NCI-H2081 (cell line): ENCODE results near the gene FTO.
A peak's percentile ranks its signal among the peaks of the same experiment; 100 is the strongest.
"Not testable (repeated sequence)": the region's sequence is repeated elsewhere in the genome, so short reads cannot be mapped to it uniquely, and the experiment has no call there.

Experiments
- DNase-seq, 2 experiments: peaks; one replicate each; lab custom pipeline; 2025; lab: John Stamatoyannopoulos, UW

The FTO gene

DNA sequence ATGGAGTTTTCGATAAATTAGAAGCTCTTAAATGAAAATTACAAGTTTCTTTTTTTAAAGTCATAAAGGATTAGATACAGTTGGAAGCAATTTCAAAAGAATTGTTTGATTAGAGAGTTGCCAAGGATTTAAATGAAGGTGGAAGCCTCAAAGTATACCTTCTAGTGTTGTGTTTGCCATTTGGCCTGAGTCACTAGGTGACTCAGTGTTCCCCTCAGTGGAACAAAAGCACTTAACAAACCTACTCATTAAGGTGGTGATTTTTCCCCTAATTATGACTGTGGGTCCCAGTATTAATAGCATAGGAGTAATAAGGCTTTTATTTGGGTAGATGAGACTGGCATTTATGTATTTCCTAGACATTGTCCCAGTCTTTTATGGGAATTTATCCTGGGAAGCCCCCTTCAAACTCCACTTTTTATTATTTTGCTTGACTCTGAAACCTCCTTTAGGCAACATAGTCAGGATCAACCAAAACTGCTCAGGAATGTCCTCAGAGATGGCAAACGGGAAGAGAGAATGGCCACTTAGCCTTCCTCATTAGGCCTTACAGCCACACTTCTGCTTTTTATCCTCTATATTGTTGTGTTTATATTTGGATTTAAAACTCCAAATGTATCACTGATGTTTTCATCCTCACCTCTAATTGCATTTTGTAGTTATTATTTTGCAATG, 161.0 kb downstream of the FTO start:
- DNase-seq: peak in 1 of 2 experiments; percentile 23

DNA sequence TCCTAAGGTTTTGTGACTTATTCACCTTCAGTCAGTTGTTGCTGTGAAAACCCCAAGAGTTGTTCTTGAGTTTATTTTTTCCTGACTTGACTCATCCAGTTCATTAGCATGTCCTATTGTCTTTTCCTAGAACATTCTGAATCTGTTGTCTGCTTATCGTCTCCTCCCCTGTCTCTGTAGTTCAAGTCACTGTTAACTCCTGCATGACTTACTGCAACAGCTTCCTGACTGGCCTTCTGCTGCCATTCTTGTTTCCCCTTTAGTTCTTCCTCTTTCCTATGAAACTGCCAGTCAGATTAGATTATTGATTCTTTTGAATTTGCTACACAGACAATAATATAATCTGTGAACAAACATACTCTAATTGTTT, 161.5 kb downstream of the FTO start:
- no peak for DNase-seq

DNA sequence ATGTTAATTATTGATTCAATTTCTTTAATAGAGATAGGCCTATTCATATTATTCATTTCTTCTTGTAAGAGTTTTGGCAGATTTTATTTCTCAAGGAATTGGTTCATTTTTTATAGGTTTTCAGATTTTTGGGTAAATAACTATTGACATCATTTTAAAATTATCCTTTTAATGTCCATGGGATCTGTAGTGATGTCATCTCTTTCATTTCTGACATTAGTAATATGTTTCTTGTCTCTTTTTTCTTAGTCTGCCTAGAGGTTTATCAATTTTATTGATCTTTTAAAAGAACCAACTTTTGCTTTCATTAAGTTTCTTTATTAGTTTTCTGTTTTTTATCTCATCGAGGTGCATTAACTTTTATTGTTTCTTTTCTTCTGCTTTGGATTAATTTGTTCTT, 162.6 kb downstream of the FTO start:
- DNase-seq: no peak

DNA sequence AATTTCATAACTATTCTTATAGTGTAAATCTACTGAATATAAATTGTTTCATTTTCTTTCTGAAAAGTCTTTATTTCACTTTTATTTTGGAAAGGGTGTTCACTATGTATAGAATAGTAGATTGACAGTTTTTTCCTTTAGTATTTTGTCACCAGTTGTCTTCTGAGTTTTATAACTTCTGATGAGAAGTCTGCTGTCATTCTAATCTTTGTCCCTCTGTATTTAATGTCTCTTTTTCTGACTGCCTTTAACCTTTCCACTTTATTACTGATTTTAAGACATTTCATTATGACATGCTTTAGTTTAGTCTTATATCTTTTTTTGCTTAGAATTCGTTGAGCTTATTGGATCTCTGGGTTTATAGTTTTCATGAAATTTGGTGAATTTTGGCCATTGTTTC, 166.9 kb downstream of the FTO start:
- DNase-seq: no peak

DNA sequence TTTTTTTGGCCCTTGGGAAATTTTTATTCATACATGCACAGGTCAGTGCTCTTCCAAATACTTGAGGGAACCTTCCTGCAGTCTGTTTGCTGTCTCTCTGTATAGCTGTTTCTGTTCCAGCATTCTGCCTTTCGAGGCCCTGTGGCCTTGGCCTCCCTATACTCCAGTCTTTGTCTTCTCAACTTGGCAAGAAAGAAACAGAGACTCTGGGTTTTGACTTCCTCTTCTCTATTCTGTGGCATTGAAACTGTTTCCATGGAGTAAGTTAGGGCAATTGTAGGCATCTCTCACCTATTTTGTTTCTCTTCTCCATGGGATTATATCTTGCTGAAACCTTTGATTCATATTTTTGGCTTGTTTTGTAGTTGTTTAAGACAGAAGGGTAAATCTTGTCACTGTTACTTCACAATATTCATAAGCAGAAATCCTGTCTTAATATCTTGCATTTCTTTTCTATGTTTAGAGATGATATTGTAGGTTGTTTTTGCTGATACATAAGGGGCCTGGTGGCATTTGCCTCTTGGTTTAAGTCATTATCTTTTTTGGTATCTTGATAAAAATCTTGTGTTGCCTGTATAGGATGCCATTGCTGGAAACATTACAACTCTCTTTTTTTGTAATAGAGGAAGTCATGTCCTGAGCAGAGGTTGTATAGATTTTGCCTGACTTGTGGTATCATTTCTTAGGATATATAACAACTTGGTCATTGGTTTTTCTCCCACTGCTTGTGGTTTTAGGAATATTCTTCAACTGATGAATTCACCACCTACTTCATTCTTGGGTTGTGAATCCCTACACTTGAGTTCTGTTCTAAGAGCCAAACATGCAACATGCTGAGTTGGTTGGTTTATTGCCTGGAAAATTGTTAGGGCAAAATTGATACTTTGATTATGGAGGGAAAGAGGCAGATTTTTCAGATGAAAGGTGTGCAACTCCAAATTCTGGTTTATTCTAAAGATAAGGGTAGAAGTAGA, 168.6 kb downstream of the FTO start:
- no peak for DNase-seq

DNA sequence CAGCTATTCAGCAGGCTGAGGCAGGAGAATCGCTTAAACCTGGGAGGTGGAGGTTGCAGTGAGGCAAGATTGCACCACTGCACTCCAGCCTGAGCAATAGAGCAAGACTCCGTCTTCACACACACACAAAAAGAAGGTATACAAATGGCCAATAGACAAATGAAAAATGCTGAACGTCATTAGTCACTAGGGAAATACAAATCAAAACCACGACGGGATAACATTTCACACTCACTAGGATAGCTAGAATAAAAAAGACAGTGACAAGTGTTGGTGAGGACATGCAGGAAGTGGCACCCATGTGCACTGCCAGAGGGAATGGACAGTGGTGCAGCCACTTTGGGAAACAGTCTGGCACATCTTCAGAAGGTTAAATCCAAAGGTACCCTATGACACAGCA, 172.9 kb downstream of the FTO start:
- no peak for DNase-seq

DNA sequence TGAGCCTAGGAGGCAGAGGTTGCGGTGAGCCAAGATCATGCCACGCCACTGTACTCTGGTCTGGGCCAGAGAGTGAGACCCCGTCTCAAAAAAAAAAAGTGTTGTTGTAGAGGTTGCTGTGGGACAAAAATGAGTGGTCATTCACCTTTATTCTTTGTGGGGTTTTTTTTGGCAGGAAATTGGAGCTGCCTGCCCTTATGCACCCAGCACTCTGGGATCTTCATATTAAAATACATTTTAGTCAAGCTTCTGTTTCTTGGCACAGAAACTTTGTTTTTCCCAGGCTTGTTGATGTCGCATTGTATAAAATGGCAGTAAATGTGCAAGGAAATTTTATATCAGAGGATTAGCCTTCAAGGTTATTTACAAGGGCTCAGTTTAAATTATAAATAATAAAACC, 174.3 kb downstream of the FTO start:
- DNase-seq: no peak

DNA sequence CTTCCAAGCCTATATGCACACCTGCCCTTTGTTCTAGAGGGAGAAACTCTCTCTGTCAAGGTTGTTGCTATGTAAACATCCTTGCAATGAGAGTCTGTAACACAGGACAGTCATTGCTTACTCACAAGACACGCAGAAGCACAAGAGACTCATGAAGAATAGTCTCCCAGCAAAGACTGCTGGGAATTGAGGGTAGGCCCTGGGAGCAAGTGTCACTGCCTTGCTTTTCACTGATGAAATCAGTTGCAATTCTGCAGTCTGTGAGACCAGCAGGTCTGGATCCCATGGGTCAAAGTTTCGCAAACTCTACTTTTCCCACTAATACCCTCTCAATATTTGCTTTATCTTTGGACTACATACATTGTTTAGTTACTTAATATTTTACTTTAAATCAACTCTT, 177.4 kb downstream of the FTO start:
- no peak for DNase-seq

DNA sequence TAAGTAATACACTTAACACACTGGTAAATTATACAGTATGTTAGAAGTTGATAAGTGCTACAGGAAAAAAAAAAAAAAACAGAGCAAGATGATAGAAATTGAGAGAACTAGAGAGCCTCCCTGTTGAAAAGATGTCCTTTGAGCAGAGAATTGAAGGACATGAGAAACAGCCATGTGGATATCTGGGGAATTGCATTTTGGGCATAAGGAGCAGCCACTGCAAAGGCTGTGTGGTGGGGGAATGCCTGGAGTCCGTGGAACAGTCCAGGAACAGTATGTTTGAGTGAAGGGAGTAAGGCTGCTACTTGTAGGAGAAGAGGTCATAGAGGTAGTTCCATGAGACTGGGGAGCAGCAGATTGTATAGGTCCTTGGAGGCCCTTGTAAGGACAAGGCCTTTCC, 178.4 kb downstream of the FTO start:
- no peak for DNase-seq

DNA sequence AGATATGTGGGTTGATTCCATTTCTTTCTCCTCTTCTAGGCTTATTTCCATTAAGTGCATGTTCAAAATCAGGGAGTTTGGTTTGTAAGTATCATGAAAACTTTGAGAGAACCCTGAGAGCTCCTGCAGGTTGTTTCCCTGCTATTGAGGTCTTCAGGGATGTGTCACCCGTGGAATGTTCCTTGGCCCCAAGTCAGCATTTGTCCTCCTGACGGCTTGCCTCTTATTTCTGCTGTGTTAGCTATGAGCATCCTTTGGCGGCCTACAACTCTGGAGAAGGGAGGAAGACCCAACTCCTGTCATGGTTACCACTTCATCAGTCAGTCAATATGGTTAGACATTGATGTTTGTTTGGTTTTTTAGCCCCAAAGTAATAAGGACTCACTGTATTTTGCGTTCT, 180.8 kb downstream of the FTO start:
- no peak for DNase-seq

DNA sequence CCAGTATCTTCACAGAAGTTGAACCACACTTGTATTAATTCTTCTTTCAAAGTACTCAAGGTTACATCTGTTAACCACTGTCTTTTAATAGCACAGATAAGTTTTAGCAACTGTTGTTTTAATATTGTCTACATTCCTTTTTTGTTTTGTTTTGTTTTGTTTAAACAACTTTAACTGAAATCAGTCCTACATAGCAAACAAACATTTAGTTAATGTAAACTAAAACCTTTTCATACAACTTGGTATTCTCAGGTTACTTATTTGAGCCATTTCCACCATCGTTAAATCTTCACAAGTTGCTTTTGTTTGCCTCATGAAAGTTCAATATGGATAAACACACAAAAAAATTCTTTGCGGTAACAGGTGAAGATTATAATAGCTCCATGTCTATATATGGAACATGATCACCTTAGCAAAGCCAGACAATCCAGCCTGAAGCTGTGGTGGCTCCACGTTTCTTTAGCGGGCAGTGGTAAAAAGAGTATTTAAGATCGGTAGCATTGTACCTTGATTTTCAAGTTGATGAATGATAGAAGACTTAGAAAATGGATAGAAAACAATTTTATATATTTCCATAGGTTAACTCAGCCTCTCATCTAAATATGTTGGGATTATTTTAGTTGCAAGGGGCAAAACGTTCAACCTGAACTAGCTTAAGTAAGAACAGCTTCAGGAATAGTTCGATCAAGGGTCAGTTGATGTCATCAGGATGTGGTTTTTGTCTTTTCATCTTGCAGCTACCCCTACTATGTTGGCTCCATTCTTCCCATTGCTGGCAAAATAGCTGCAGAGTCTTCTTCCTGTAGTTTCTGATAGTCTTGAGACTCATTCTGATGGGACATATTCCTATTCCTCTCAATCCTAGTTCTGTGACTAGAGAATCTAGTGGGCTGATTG, 182.8 kb downstream of the FTO start:
- no peak for DNase-seq

DNA sequence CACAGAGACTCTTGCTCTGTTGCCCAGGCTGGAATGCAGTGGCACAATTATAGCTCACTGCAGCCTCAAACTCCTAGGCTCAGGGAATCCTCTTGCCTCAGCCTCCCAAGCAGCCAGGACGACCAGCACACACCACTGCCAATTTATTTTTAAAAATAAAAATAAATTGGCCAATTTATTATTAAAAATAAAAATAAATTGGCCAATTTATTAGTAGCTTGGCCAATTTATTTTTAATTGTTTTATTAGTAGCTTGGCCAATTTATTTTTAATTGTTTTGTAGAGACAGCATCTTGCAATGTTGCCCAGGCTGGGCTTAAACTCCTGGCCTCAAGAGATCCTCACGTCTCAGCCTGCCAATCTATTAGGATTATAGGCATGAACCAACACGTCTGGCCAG, 184.3 kb downstream of the FTO start:
- DNase-seq: no peak

DNA sequence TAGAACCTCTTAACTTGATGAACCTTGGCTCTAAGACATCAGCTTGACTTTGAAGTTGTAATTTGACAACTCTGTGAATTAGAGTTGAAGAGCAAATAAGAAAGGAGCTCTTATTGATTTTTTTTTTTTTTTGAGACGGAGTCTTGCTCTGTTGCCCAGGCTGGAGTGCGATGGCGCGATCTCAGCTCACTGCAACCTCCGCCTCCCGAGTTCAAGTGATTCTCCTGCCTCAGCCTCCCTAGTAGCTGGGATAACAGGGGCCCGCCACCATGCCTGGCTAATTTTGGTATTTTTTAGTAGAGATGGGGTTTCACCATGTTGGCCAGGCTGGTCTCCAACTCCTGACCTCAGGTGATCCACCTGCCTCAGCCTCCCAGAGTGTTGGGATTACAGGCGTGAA, 186.9 kb downstream of the FTO start:
- DNase-seq: not testable (repeated sequence)

DNA sequence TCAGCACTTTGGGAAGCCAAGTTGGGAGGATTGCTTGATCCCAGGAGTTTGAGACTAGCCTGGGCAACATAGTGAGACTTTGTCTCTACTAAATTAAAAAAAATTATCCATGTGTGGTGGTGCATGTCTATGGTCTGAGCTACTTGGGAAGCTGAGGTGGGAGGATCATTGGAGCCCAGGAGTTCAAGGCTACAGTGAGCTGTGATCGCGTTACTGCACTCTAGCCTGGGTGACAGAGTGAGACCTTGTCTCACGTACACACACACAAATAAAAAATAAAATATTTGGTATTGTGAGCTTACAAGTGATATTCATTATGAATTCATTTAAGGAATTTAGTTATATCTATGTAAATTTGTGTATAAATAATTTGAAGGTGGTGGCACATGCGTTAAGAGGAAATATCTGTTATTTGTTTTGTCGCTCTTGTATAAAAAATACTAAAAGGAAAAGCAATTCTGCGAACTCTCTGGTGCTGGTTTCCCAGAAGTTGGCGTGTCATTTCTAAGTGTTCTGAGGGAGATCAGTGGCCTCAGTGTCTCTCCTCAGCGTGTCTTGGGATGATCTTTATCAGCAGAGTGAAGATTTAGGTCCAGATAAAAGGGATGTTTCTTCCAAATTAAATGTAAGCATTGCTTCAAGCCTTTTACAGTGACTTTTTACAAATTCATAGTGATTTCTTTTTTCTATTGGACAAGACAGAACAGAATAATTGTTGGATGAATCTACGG, 187.6 kb downstream of the FTO start:
- DNase-seq: no peak

DNA sequence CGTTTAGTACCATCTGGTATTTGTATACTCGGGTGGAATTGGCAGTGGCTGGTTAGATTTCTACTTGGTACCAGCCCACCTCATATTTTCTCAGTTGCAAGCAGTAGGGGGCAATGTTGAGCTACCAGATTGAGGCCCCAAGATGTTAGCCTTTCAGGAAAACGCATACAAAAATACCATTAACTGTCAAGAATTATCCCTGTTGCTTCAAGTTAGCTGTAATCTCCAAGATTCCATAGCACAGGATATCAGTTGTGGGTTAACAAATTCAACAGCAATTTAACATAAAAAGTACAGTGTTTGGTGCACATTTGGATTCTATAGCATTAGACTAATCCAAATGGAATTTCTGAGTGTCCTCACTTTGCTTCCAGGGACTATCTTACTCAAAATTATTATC, 188.2 kb downstream of the FTO start:
- DNase-seq: peak; percentile 23 to 32

DNA sequence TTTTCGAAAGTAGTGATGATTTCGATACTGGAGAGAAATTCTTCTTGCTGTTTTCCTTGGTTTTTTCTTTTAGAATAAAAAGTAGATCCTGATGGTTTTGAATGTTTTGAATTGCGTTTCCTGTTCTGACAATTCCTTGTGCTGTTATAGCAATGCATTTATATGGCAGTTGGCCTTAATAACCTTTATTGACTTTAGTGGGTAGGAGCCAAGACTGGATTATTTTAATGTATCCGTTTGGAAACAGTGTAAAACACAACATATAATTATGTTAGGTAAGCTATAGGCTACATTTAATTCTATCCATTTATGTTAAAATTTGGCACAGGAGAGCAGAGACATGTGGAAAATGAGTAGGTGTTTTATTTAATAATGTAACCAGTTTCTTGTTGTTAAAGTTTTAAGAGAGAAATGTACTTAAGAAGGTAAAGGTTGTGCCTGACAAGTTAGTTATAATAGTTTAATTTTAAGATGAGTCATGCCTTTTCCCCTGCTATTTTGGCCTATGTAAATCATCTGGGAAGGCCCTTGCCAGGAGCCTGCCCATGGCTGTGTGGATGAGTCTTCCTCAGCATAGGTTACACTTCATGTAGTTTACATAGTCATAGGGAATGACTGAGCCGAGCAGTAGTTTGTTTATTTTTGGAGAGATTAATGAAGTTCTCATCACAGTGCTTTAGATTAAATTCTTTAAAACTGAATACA, 189.9 kb downstream of the FTO start:
- DNase-seq: peak; percentile 37 to 78

DNA sequence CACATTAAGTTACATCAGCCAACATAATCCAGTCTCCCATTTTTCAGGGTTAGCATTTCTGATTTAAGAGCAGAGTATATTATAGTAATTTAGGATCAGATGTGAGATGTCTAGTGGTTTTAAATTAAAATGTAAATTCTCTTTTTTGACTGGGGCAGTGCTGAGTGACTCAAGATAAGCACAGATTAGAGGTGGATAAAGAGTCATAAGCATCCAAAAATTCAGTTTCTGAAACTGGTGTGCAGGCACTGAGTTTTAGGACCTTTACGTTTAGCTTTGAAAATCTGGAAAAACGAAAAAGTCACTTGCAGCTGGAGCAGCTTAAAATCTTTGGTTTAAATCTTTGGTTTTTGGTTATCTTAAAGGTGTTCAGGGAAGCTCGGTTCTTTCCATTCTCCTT, 190.7 kb downstream of the FTO start:
- no peak for DNase-seq

DNA sequence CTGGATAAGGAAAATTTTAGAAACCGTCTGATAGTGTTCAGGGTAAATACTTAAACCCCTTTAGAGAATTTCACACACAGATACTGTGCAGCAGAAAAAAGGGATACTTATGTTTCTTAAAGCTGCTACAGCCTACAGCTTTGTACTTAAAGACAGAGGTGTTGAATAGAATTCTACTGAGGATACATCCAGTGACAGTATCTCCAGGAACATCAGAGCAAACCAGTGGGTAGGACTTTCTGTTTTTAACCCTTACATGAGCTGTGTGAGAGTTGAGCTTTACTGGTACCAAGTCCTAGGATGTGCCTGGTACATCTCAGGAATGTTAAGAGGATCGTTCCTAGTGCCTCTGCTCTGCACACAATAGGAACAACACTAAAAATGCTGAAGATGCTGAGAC, 191.5 kb downstream of the FTO start:
- DNase-seq: no peak

DNA sequence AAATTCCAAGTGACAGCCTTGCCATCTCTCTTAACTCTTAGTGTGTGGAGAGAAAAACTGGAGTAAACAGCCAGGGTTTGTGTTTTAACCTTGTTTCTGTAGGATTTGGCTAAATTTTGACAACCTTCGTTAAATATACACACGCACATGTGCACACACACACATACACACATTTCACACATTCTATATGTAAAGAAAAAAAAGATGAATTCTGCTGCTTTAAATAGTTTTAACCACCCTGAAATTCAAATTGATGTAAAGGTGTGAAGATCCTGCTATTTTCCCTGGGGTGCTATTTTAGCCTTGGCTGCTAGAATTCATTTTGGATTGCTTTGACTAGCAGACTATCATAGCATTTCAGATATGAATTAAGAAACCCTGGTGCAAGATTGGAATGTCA, 191.9 kb downstream of the FTO start:
- no peak for DNase-seq

DNA sequence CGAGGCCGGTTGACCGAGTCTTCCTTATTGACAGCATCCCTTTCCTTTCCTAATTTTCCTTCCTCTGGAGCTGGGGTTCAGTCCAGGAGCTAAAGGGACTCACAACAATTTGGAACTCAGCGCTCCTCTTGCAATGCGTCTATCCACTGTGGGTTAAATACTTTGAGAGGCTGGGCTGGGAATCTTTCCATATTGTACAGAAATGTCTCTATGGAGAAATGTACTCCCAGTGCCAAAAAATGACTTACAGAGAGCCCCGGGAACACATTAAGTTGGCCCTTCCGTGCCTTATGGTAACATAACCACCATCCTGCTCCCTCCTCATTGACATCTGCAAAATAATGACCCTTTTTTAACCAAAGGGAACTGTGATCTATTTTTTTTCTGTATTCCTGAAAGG, 192.8 kb downstream of the FTO start:
- DNase-seq: no peak

DNA sequence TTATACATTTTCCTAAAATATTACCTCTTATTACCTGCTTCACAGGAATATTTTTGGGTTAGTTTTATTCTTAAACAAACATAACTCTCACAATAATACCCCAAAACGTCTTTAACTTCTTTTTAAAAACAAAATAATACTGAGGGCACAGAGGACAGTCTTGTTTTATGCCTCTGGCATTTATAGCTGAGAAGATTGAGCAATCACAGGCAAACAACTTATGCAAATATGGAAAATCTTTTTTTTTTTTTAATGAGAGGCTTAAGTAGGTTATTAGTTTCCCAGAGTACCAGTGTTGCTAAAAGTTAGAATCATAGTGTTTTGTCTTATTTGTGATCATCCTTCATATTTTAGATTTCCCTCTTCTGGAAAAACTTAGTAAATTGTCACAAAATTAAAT, 195.0 kb downstream of the FTO start:
- no peak for DNase-seq
